K562 (cell line): Measurements from ENCODE around the gene BRCA1. TPM values are rescaled to one million over a fixed set of nuclear protein-coding genes. Genes with fewer than 3 reads are reported as not detected.

Source experiments
- ATAC-seq: fragments of 200-7000 bp; cut with Tn5 transposase; 3 replicates; pipeline ENCODE4 v1.9.1; 2020; ENCODE audit warnings: moderate library complexity
- BruUV-seq: library from RNA; stranded (reverse); fragments of 400-500 nt; replicated peaks from 2 replicates; lab custom pipeline; 2021; lab: Mats Ljungman, UMichigan
- CTCF ChIA-PET: fragments of 300-600 bp; formaldehyde crosslinking; extraction: SDS; loops from one replicate; lab custom pipeline; 2021; ENCODE audit warnings: low intra/inter-chr PET ratio; lab: Yijun Ruan, JAX
- POLR2A ChIA-PET: fragments of 300-600, 350-650 bp; sonication (Branson Sonifier 250); formaldehyde crosslinking; extraction: SDS; loops from one replicate; lab custom pipeline; 2021; ENCODE audit warnings: antibody characterized with exemption, inconsistent platforms; lab: Yijun Ruan, JAX
- DNase-seq, 4 experiments: peaks; one replicate each; pipeline versions ENCODE4 v3.0.0 to v3.0.0-alpha.2; 2011 to 2018; ENCODE audit warnings: low spot score in 3 of 4, mixed read lengths in 3 of 4; ENCODE audit errors: extremely low read depth in 1 of 4
- FAIRE-seq: peaks from 2 replicates; lab custom pipeline; 2011; peaks lifted over from hg19 to GRCh38; lab: Jason Lieb, UNC
- H2AFZ ChIP-seq: 2 replicates; pipeline ENCODE4 v1.6.0; 2011; ENCODE audit warnings: low read depth, low read length, control low read depth, inconsistent platforms
- H3K27ac ChIP-seq: fragments of 200-600 bp; 3 replicates; pipeline ENCODE4 v1.8.0; 2011; ENCODE audit warnings: low read depth, mild to moderate bottlenecking, control low read depth, inconsistent platforms, low read length, moderate library complexity, mixed read lengths; ENCODE audit errors: extremely low read depth
- H3K27me3 ChIP-seq, 2 experiments: fragments of 300-600 bp in 1 of 2; 2 replicates in 1 of 2; 3 replicates in 1 of 2; pipeline versions ENCODE4 v1.6.0 to v1.8.0; 2011; ENCODE audit warnings: inconsistent platforms in 2 of 2, low read length in 2 of 2, mild to moderate bottlenecking in 1 of 2, mixed read lengths in 1 of 2, moderate library complexity in 1 of 2; ENCODE audit not compliant: control insufficient read depth in 2 of 2, insufficient read depth in 2 of 2
- H3K36me3 ChIP-seq: fragments of 300-600 bp; 3 replicates; pipeline ENCODE4 v1.8.0; 2011; ENCODE audit warnings: mild to moderate bottlenecking, low read length, inconsistent platforms; ENCODE audit not compliant: control insufficient read depth, insufficient read depth
- H3K4me1 ChIP-seq, 2 experiments: fragments of 200-600 bp in 1 of 2; replicated peaks in 1 of 2; 2 replicates in 1 of 2; 3 replicates in 1 of 2; pipeline versions ENCODE4 v1.5.1 to v1.8.0; 2011; ENCODE audit warnings: inconsistent platforms in 2 of 2, low read length in 2 of 2, mild to moderate bottlenecking in 1 of 2, mixed read lengths in 1 of 2, moderate library complexity in 1 of 2; ENCODE audit not compliant: control insufficient read depth in 2 of 2, insufficient read depth in 2 of 2
- H3K4me2 ChIP-seq: 2 replicates; pipeline ENCODE4 v1.6.1; 2011; ENCODE audit warnings: low read length, control low read depth, inconsistent platforms, mixed read lengths; ENCODE audit not compliant: insufficient read depth
- H3K4me3 ChIP-seq: fragments of 200-600 bp; sonication (generic), shearing (Covaris generic); 2 replicates; pipeline ENCODE4 v1.5.1; 2016; ENCODE audit warnings: control low read depth, inconsistent platforms
- H3K79me2 ChIP-seq: fragments of 200-600 bp; 3 replicates; pipeline ENCODE4 v1.8.0; 2011; ENCODE audit warnings: low read length, inconsistent platforms; ENCODE audit not compliant: control insufficient read depth, insufficient read depth
- H3K9ac ChIP-seq, 2 experiments: 2 replicates each; pipeline versions ENCODE4 v1.6.0 to v1.6.1; 2011; ENCODE audit warnings: low read depth in 2 of 2, low read length in 2 of 2, control low read depth in 1 of 2, inconsistent platforms in 1 of 2, mild to moderate bottlenecking in 1 of 2, mixed read lengths in 1 of 2; ENCODE audit not compliant: insufficient read depth in 1 of 2
- H3K9me1 ChIP-seq: one replicate; pipeline ENCODE4 v1.6.0; 2011; ENCODE audit warnings: inconsistent platforms, mild to moderate bottlenecking, low read length, moderate library complexity; ENCODE audit not compliant: control insufficient read depth, insufficient read depth
- H3K9me3 ChIP-seq: replicated peaks from 2 replicates; pipeline ENCODE4 v1.5.1; 2011; ENCODE audit warnings: low read depth, low read length, inconsistent platforms; ENCODE audit not compliant: control insufficient read depth, insufficient read depth
- H4K20me1 ChIP-seq: replicated peaks from 2 replicates; pipeline ENCODE4 v1.6.1; 2011; ENCODE audit warnings: low read length, inconsistent platforms, mixed read lengths; ENCODE audit not compliant: control insufficient read depth, insufficient read depth
- HNRNPLL ChIP-seq: fragments of 200-400 bp; formaldehyde crosslinking; IDR thresholded peaks from 2 replicates; pipeline ENCODE4 v1.6.1; 2017; ENCODE audit warnings: low read length, low read depth, mild to moderate bottlenecking; ENCODE audit not compliant: poor library complexity, severe bottlenecking
- MEF2D ChIP-seq: conservative IDR thresholded peaks from 2 replicates; pipeline ENCODE4 v1.6.1; 2016; ENCODE audit warnings: low read depth, missing genetic modification characterization, missing compliant biosample characterization
- POLR2G ChIP-seq: fragments of 200-400 bp; formaldehyde crosslinking; IDR thresholded peaks from 2 replicates; pipeline ENCODE4 v1.6.1; 2017; ENCODE audit warnings: low read depth, mild to moderate bottlenecking, antibody characterized with exemption, low read length, moderate library complexity
- WGBS: fragments of 100-300 bp; shearing (Covaris generic); methylation state at CpG from one replicate; pipeline ENCODE4 v1.1.6; 2016; ENCODE audit warnings: low coverage, mixed read lengths; ENCODE audit not compliant: insufficient coverage; ENCODE audit errors: missing lambda C conversion rate; 5-methylcytosine and 5-hydroxymethylcytosine counted together
- in situ Hi-C: fragments of 300-500 bp; cut with MboI; formaldehyde crosslinking; loops from 4 replicates; pipeline ENCODE4 v1.15.0; 2018; ENCODE audit warnings: inconsistent platforms, mixed read lengths
- intact Hi-C: fragments of 100-400 bp; cut with micrococcal nuclease; formaldehyde crosslinking; loops from 2 replicates; pipeline ENCODE4 v1.14.2; 2022
- polyA plus RNA-seq, 8 experiments: library from polyadenylated mRNA; depleted of rRNA in 4 of 8; stranded (reverse) in 5 of 8; unstranded in 3 of 8; fragments of >200 nt; fragmentation: Nextera tagmentation in 2 of 8; fragmentation: Illumina TruSeq in 1 of 8; extraction: Ambion mirVana in 2 of 8; extraction: Trizol in 1 of 8; gene quantifications; 2 replicates each; pipeline versions ENCODE4 v1.2.1 to v1.2.3, GENCODE V29; 2011 to 2014; ENCODE audit warnings: inconsistent platforms in 1 of 8, missing spikeins in 1 of 8
- total RNA-seq, 7 experiments: library from RNA; depleted of rRNA in 6 of 7; stranded (reverse); fragments of >200 nt in 6 of 7; fragmentation: Illumina TruSeq in 2 of 7; extraction: Trizol in 2 of 7; gene quantifications; 2 replicates each; pipeline versions ENCODE4 v1.2.1 to v1.2.3, GENCODE V29; 2011 to 2021; ENCODE audit warnings: low replicate concordance in 1 of 7
- TF ChIP-seq, protein P1 (sequence below): fragments of 450-650 bp; formaldehyde crosslinking; IDR thresholded peaks from 2 replicates; pipeline ENCODE4 v1.4.0; 2020; ENCODE audit warnings: mild to moderate bottlenecking, mixed read lengths
- TF ChIP-seq, protein P2 (sequence below): fragments of 250-450 bp; sonication (Bioruptor Pico); IDR thresholded peaks from 2 replicates; pipeline ENCODE4 v1.8.0; 2021; ENCODE audit warnings: mild to moderate bottlenecking, moderate library complexity

BRCA1 gene
- total and polyA plus RNA-seq, 9 of the 15 experiments (the other 6 are each of a cell fraction or from before 2014, with no cell fraction given) = 25.9 to 95.3 (median 62.3) TPM

DNA sequence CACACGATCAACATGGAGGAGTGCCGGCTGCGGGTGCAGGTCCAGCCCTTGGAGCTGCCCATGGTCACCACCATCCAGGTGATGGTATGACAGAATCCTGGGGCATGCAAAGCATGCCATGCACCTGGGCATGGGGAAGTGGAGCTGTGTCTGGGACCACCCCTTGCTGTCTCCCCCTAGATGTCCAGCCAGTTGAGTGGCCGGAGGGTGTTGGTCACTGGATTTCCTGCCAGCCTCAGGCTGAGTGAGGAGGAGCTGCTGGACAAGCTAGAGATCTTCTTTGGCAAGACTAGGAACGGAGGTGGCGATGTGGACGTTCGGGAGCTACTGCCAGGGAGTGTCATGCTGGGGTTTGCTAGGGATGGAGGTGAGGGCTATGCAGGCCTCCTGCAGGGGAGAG, 111.9 kb downstream of the BRCA1 start:
- Histone ChIP-seq H3K4me2 (no peak overlapping the region), H3K4me1 (peaks cover 19 to 28% of the 10 kb centered on the region in 2 experiments), H4K20me1 (peaks cover 4% of the 10 kb centered on the region; the same call in 1 of the 2 replicates), H2AFZ (no peak overlapping the region), H3K79me2 (peaks cover 4% of the 10 kb centered on the region; the same call in 1 of the 3 replicates), H3K9me3 (no peaks in the 10 kb centered on the region; the same call in 1 of the 2 replicates), H3K27ac (no peak overlapping the region), H3K9me1 (peaks cover 4% of the 10 kb centered on the region), H3K9ac (peak overlapping the region in 1 of 2 experiments; percentile 54; a peak in 2 of 4 replicates), H3K27me3 (no peaks in the 10 kb centered on the region), H3K4me3 (no peak overlapping the region), H3K36me3 (peaks cover 50% of the 10 kb centered on the region; the same call in 2 of the 3 replicates)
- POLR2A ChIA-PET = interaction anchor here (0.6 to 2.8 kb wide), 9 partner anchors 9 to 354 kb away, joined by 3 to 22 read pairs (median 4); partner anchors contain the start of genes BECN1, RPL27 and VAT1
- DNase-seq (no peak), ATAC-seq (no peak), FAIRE-seq (no peak)
- intact Hi-C loops = no loop called here
- in situ Hi-C loops = loop anchor here (10.0 kb wide), 1 partner anchor 302 kb away; no protein-coding TSS in a partner anchor
- TF ChIP-seq, protein P1, sequence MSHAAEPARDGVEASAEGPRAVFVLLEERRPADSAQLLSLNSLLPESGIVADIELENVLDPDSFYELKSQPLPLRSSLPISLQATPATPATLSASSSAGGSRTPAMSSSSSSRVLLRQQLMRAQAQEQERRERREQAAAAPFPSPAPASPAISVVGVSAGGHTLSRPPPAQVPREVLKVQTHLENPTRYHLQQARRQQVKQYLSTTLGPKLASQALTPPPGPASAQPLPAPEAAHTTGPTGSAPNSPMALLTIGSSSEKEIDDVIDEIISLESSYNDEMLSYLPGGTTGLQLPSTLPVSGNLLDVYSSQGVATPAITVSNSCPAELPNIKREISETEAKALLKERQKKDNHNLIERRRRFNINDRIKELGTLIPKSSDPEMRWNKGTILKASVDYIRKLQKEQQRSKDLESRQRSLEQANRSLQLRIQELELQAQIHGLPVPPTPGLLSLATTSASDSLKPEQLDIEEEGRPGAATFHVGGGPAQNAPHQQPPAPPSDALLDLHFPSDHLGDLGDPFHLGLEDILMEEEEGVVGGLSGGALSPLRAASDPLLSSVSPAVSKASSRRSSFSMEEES (CRISPR knock-in tag) = no peak
- TF ChIP-seq HNRNPLL = no peak
- peak; percentile 53; the same call in 1 of the 2 replicates for TF ChIP-seq POLR2G
- TF ChIP-seq MEF2D (tag) = no peak
- TF ChIP-seq, protein P2, sequence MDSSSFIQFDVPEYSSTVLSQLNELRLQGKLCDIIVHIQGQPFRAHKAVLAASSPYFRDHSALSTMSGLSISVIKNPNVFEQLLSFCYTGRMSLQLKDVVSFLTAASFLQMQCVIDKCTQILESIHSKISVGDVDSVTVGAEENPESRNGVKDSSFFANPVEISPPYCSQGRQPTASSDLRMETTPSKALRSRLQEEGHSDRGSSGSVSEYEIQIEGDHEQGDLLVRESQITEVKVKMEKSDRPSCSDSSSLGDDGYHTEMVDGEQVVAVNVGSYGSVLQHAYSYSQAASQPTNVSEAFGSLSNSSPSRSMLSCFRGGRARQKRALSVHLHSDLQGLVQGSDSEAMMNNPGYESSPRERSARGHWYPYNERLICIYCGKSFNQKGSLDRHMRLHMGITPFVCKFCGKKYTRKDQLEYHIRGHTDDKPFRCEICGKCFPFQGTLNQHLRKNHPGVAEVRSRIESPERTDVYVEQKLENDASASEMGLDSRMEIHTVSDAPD (CRISPR knock-in tag) = no peak
- BruUV-seq = TSS peak; percentile 13
- 89% methylated on average over 8 of the region's 8 CpGs for WGBS
- CTCF ChIA-PET = no interaction called here
